Lower leg skin (tissue), 4 donors: Measurements from ENCODE around the gene AACS. TPM values are rescaled to one million over a fixed set of nuclear protein-coding genes. Genes with fewer than 3 reads are reported as not detected.

Experiments used
- DNase-seq, 2 donors: peaks; one replicate each; pipeline ENCODE4 v3.0.0-alpha.2; 2019; ENCODE audit warnings: low spot score in 2 of 2
- H3K4me3 ChIP-seq: fragments of 200-600 bp; sonication (generic); 2 replicates; pipeline ENCODE4 v1.5.1; 2017; ENCODE audit warnings: mild to moderate bottlenecking, low read depth; ENCODE audit not compliant: poor library complexity, severe bottlenecking
- POLR2A ChIP-seq, 2 donors: fragments of 450-650 bp; IDR thresholded peaks; one replicate each; pipeline ENCODE4 v1.6.1; 2016 to 2017; ENCODE audit warnings: antibody characterized with exemption in 2 of 2, mild to moderate bottlenecking in 1 of 2, moderate library complexity in 1 of 2
- WGBS, 2 donors: methylation state at CpG; one replicate each; pipeline ENCODE4 v1.1.5; 2018; 5-methylcytosine and 5-hydroxymethylcytosine counted together
- intact Hi-C: fragments of 100-400 bp; cut with DNase I; formaldehyde crosslinking; loops from one replicate; pipeline ENCODE4 v1.15.0; 2023; ENCODE audit warnings: low total_unique reads
- total RNA-seq, 4 donors: library from RNA; depleted of rRNA; stranded (reverse); fragments of >200 nt; gene quantifications; one replicate each; pipeline ENCODE4 v1.1.0, GENCODE V29; 2016
- TF ChIP-seq, protein P1 (sequence below), 3 donors: fragments of 450-650 bp; IDR thresholded peaks; one replicate each; pipeline ENCODE4 v1.5.1; 2016; ENCODE audit warnings: antibody characterized with exemption in 3 of 3, mild to moderate bottlenecking in 3 of 3, moderate library complexity in 2 of 3

AACS gene
- total RNA-seq, 4 donors from 2014 or later = 63.5 to 83.8 (median 71.4) TPM

DNA sequence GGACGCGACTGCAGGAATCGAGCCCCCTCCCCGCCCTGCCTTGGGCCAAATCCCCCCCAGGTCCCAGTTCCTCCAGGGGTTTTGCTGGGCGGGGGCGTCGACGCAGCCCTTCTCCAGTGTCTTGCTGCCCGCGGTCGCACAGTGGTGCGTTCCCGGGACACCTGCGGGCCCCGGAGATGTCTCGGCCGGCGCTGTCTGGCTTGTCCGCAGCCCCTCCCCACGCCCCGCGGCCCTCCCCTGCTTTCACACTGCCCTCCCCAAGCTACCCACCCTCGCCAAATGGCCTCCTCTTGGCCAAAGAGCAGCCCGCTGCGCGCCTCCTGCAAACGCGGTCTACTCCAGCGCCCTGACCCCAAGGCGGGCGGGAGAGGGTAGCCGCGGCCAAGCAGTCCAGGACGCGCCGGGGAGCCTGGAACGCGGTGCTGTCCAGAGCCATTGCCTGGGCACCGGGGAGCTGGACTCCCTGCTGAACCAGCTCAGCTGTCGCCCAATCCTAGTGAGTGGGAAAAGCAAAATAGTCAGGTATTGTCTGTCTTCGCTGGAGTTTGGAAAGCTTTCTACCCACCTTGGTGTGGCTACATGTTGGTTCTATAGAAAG is 122.0 kb downstream of the AACS start:
- intact Hi-C loops = no loop called here
- DNase-seq = no peak
- 1% methylated on average over 41 of the region's 41 CpGs for WGBS, 2 donors
- no peak overlapping the region for H3K4me3 ChIP-seq
- TF ChIP-seq POLR2A (IDR thresholded peaks at IDR 0.05) = no peak
- TF ChIP-seq, protein P1, sequence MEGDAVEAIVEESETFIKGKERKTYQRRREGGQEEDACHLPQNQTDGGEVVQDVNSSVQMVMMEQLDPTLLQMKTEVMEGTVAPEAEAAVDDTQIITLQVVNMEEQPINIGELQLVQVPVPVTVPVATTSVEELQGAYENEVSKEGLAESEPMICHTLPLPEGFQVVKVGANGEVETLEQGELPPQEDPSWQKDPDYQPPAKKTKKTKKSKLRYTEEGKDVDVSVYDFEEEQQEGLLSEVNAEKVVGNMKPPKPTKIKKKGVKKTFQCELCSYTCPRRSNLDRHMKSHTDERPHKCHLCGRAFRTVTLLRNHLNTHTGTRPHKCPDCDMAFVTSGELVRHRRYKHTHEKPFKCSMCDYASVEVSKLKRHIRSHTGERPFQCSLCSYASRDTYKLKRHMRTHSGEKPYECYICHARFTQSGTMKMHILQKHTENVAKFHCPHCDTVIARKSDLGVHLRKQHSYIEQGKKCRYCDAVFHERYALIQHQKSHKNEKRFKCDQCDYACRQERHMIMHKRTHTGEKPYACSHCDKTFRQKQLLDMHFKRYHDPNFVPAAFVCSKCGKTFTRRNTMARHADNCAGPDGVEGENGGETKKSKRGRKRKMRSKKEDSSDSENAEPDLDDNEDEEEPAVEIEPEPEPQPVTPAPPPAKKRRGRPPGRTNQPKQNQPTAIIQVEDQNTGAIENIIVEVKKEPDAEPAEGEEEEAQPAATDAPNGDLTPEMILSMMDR (IDR thresholded peaks at IDR 0.05) = no peak

DNA sequence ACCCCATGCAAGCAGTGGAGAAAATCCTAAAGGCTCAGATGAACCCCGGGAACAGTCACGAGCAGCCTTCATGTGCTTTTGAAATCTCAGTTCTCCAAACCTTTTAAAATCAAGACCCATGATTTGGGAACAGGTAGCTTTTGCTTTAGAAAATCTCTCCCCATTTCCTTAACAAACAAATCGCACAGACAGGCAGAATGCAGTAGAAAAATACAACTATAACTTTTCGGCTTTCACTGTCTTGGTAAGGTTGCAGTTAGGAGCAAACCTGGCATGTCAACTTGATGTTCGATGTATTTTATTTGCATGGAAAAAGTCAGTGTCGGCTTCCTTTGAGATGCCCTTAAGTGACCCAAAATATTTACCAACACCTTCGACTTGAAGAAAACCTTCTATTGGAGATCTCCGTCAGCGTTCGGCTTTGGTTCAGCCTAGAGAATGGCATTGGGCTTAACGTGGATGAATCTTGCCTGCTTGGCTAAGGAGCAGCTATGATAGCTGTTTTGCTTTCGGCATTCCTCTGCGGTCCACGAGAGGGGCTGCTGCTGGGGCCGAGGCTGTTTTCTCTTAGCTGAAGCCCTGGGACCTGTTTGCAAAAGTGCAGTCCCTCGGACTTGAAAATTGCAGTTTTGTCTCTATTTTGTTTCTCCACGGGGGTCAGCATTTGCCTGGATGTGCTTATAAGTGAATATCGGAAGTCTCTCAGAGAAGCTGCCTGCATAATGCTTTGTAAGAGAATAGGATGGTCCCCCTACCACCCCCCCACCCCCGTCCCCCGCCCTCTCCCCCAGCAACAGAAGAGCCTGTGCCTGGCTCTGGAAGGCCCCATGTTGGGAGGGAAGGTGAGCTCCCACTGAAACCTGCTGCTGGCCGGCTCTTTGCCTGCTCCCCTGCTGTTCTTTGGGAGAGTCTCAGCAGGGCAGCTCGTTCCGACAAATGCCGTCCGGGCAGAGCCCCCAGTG is 122.8 kb downstream of the AACS start:
- intact Hi-C loops = no loop called here
- no peak for TF ChIP-seq POLR2A (IDR thresholded peaks at IDR 0.05)
- TF ChIP-seq, protein P1 (IDR thresholded peaks at IDR 0.05) = no peak
- H3K4me3 ChIP-seq = no peak overlapping the region

DNA sequence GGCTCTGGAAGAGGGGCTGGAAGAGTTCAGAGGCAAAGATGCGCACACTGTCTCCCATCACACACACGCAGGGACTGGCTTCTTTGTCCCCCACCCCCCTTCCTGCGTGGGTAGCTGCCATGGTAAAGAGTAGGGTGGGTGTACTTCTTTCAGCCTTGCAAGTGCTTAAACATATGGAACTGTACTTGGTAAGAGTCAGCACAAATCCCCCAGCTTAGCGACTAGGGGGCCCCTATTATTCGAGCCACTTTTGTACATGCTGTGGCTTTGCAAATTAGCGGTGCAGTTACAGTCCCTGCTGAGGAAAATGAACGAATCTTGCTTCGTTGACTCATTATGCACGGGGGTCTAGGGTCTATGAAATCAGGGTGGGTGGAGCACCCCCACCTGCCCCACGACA is 123.8 kb downstream of the AACS start:
- TF ChIP-seq, protein P1 (IDR thresholded peaks at IDR 0.05) = no peak
- no peak for TF ChIP-seq POLR2A (IDR thresholded peaks at IDR 0.05)
- DNase-seq = no peak
- intact Hi-C loops = no loop called here
- H3K4me3 ChIP-seq = no peak overlapping the region
- WGBS, 2 donors = 19 to 21% methylated on average over 10 of the region's 10 CpGs

More for the DNA sequence above, 122.8 kb downstream of the AACS start:
- no peak for DNase-seq
- 1 to 3% methylated on average over 23 to 25 of the region's 25 CpGs for WGBS, 2 donors

DNA sequence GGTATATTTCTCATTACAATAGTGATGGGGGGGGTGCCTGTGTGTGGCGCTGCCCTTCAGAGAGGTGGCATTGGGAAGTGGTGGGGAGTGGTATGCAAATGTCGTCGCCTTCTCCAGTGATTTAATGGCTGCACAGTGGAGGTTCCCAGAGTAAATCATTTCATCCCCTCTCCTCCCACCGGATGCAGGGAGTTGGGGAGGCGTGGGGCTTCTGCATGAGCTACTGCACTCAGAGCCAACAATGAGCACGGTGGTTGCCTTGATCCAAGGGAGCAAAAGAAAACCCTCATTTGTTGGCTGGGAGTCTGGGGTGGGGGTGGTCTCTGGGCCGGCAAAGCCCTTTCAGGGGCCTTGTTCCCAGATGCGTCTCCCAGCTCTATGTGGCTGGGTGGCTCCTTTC is 124.3 kb downstream of the AACS start:
- 25 to 33% methylated on average over 8 of the region's 8 CpGs for WGBS, 2 donors
- intact Hi-C loops = no loop called here
- H3K4me3 ChIP-seq = no peak overlapping the region
- no peak for DNase-seq
- TF ChIP-seq, protein P1 (IDR thresholded peaks at IDR 0.05) = no peak
- TF ChIP-seq POLR2A (IDR thresholded peaks at IDR 0.05) = no peak

DNA sequence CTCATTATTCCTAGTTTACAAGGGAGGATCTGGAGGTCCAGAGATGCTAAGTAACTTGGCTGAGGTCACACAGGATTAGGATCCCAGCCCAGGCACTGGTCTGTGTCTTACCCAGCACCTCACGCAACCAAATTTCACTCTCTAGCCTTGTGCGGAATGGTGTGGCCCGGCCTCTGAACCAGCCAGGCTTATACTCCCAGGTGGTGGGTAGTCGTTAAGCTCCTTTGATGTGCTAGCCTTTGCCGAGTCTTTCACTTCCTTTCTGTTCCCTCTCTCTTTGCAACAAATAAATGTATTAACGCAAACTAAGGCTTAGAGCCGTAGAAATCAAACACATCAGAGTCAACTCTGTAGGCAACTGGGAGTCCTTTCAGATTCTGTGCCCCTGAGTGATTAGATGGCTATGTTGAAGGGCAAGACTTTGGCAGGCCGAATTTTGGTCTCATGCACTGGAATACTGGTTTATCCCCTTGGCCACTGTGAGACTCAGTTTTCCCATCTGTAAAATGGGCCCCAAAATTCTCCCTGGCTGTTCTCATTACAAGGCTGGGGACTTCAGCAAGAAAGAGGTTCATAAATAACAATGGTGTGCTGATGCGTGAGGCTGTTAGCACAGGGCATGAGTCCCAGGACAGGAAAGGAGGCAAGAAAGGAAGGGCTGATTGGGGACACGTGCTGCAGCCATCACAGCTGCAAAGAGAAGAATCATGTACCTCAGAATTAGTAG is 126.3 kb downstream of the AACS start:
- DNase-seq = no peak
- no peak overlapping the region for H3K4me3 ChIP-seq
- TF ChIP-seq, protein P1 (IDR thresholded peaks at IDR 0.05) = no peak
- no peak for TF ChIP-seq POLR2A (IDR thresholded peaks at IDR 0.05)
- 65 to 71% methylated on average over 10 of the region's 10 CpGs for WGBS, 2 donors
- intact Hi-C loops = no loop called here
